Measurements from ENCODE around the gene DCAF4. TPM values are rescaled to one million over a fixed set of nuclear protein-coding genes. Genes with fewer than 3 reads are reported as not detected.

DCAF4 gene
- total RNA-seq, 1 donor from 2014 or later = 6.4 TPM

DNA sequence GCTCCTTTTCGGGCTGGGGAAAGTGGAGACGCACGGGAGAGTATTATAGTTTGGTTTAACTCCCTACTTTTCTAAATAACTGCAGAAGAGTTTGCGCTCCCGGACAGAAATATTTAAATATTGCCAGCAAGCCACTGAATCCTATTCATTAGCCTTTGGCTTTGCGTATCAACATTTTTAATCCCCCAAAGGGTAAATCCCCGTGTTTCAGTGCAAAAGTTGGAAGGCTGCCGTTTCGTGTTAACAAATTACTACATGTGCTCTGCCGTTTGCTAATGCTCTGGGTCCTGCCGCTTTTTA, 32.0 kb upstream of the DCAF4 start:
- DNase-seq (ENCODE audit: low spot score) (no peak), ATAC-seq (no peak)

DNA sequence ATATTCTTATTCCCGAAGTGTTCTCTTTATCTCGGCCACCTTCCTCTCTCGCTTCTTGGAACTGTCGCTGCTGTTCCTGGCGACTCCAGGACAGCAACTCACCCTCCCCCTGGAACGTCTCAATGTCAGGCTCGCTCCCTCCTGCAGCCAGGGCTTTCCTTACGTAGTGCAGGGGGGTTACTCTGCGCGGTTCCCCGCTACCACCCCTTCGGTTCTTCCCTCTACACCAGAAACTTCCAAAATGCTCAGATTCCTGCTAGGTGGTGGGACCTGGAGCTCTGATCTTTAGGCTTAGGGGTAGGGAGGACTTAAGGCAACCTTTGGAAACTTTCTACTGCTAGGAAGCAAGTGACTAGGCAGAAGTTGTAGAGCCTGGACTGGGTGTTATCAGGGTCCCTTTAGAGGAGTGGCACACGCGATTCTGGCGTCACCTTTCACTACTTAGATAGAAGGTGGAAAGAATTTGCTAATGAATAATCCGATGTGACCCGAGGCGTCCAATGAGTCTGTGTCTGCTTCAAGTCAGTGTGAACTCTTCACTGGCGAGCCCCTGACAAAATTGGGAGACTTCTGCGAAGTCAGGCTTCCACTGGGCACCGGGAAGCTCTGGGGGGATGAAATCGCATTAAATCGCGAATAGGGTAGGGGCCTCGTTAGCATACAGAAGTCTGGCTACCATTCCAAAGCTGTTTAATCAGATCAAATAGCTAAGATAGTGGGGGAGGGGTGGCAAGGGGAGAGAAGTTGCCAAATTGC, 31.5 kb upstream of the DCAF4 start:
- DNase-seq (ENCODE audit: low spot score) = peak; percentile 60
- ATAC-seq = peak; percentile 47

DNA sequence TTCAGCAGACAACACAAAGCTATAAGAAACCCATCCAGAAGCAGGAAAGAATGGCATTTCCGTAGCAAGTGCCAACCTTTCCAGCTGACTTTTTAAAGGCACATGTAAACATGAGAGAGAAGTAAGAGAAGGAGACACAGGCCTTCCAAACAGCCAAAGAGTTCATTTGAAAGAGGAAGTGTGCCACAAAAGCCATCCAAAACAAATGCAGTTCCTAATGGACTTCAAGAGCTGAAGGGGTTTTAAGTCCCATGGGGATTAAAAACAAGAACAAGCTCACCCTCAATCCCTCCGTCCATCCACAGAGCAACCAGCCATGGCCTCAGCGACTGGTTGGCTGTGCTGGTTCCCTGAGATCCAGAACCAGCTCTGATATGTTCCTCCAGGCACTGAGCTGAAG, 27.8 kb upstream of the DCAF4 start:
- DNase-seq (ENCODE audit: low spot score) = no peak
- no peak for ATAC-seq

DNA sequence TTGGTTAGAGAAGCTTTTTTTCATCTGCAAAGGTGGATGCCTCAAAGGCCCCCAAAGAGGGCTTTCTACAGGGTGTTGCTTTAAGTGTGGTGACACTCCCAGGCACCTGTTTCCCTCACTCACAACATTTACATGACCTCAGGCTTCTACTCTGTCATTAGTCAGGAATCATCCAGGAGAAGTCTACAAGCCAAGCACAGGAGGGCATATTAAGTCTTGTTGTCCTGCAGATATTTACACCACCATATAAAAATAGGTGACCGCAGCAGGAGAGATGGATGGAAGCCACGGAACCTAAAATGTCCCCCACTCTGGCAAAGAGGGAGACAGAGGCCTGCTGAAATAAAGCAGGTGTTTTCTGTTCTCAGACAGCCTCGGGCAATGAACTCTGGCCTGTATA, 24.9 kb upstream of the DCAF4 start:
- no peak for DNase-seq (ENCODE audit: low spot score)

DNA sequence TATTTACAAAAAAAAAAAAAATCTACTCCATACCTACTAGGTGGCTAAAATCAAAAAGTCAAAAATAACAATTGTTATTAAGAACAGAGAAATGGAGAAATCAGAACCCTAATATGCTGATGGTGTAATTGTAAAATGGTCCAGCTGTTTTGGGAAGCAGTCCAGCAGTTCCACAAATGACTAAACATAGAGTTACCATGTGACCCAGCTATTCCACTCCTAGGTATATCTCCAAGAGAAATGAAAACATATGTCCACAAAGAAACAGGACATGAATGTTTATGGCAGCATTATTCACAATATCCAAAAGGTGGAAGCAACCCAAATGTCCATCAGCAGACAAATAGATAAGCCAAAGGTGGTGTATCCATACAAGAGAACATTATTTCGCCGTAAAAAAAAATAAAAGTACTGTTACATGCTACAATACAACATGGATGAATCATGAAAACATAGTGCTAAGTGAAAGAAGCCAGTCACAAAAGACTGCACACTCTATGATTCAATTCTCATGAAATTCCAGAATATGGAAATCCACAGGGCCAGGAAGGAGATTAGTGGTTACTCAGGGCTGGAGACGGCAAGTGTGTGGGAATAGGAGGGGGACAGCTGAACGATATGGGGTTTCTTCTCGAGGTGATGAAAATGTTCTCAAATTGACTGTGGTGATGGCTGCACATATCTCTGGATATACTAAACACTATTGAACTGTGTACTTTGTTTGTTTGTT, 23.3 kb upstream of the DCAF4 start:
- DNase-seq (ENCODE audit: low spot score) (no peak), ATAC-seq (no peak)

More for the DNA sequence above, 24.9 kb upstream of the DCAF4 start:
- no peak for ATAC-seq

DNA sequence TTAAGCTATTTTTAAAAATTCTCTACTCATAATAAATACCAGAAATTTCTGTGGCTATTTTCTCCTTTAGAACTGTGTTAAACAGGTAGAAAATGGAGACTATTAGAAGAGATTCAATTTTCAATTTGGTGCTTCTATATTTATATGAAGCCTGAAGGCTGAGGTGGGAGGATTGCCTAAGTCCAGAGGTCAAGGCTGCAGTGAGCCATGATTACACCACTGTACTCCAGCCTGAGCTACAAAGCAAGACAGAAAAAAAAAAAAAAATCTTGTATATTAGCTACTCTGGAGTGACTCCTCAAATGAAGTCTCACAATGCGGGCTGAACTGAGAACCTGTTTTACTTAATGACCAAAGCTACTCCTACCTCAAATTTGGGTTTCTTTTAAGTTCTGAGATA, 22.5 kb upstream of the DCAF4 start:
- ATAC-seq (no peak), DNase-seq (ENCODE audit: low spot score) (no peak)

DNA sequence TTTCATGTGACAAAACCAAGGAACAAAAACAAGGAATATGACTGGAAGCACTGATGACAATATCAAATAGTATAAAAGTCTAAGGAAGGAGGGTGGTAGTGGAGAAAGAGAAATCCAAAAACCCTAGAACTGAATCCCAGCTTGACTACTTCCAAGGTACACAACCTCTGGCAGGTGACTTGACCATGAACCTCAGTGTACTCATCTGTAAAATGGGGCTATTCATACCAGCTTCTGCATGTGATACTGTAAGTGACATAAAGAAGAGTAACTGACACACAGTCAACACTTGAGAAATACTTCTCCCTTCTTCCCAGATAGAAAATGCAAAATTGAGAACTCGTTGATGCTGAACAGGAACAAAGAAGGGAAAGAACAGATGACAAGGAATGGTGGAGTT, 22.0 kb upstream of the DCAF4 start:
- ATAC-seq (no peak), DNase-seq (ENCODE audit: low spot score) (no peak)

DNA sequence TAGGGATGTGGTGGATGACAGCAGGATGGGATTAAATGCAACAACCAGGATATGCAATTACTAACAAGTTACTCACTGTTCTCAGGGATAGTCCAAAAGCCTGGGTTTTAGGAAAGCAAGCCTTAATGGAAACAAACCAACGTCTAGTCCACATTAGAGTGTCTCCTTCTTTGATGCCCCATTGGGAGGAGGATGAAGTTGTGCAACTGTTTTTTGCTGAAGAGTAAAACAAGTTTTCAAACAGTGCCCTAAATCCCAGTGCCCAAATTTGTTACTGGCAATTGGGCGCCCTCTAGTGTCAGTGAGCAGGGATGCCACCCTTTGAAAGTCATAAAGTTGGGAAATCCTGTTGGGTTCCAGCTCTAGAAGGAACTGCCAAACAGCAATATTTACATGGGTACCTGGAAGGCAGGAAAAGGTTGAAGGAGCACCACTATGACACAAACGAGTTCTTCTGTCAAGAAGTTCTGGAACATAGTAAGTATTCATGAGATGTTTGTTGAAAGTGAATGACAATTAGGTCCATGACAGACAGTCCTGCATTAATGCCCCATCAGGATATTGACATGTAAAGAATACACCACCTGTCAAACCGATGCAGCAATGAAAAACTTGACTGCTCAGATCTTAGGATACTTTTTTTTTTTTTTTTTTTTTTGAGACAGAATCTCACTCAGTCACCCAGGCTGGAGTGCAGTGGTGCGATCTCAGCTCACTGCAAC, 21.3 kb upstream of the DCAF4 start:
- DNase-seq (ENCODE audit: low spot score) = peak; percentile 74
- ATAC-seq = peak; percentile 97

DNA sequence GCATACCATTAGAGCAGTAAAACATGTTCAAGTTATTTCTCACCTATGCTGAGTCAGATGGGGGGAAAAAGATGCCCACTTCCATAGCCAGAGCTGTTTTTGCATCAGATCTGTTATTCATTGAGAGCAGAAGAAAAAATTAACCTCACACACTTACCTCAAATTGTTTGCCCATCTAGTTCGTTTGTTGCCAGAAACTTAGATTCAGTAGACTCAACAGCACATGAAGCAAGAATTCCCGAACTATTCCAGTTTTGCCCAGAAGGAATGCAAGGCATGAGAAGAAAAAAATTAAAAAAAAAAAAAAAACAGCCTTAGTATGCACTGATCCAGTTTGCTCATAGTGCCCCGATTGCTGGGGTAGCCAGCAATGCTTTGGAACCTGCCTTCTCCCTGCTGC, 19.9 kb upstream of the DCAF4 start:
- ATAC-seq = no peak
- DNase-seq (ENCODE audit: low spot score) = no peak

DNA sequence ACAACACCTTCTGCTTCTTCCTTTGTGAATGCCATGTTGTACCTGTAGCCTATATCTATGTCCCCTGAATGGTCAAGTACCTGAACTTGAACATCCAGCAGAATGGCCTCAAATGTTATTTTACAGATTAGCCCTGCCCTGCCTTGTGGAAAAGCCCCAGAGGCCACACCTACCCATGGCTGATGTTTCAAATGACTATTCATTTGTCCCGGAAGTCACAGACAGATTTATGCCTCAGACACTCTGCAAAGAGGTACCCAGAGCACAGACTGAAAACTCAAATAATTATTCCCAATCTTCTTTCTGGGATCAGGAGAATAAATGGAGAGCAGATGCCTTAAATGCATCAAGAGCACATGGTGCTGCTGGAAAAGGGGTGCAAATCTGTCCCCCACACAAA, 19.4 kb upstream of the DCAF4 start:
- ATAC-seq (no peak), DNase-seq (ENCODE audit: low spot score) (no peak)

DNA sequence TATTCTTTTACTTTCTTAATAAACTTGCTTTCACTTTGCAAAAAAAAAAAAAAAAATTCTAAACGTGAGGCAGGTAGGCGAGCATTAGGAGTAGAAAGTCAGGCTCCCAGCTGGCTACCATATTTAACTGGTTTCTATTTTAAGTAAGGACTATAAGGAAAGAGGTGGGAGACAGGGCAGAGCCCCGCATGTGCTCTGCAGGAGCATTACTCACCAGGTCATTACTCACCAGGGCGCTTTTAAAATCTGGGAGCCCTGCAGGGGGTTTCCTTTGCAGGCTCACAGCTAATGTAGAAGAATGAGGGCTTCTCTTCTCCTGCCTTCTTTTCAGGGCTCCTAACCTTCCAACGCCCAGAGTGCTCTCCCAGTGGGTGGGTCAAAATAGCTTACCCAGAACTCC, 18.4 kb upstream of the DCAF4 start:
- ATAC-seq (no peak), DNase-seq (ENCODE audit: low spot score) (no peak)

DNA sequence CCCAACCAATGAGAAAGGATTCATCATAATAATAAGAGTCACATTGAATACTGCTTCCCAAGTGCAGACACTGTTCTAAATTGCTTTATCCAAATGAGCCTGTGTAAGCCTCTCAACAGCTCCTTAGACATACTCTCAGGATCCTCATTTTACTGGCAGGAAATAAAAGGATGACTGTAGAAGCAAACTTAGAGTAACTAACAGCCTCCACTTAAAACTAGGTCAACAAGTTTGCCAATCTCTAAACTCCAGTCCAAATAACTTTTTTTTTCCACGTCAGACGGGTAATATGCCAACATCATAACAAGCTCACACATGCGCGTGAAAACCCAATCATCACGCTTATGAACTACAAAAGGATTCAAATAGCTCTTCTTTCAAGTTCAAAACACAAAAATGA, 17.1 kb upstream of the DCAF4 start:
- DNase-seq (ENCODE audit: low spot score) (no peak), ATAC-seq (peak; percentile 59)

DNA sequence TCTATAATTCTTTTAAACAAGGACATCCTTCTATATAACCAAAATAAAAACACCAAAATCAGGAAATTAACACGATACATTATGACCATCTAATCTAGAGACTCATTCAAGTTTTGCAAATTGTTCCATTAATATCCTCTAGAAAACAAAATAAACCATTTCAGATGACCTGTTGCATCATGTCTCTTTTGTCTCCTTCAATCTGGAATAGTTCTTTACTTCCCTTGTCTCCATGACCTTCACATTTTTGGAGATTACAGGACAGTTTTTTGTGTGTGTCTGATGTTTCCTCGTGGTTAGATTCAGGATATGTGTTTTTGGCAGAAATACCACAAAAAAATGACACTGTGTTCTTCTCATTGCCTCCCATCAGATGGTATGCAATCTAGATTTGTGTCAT, 12.5 kb upstream of the DCAF4 start:
- DNase-seq (ENCODE audit: low spot score) (no peak), ATAC-seq (no peak)

DNA sequence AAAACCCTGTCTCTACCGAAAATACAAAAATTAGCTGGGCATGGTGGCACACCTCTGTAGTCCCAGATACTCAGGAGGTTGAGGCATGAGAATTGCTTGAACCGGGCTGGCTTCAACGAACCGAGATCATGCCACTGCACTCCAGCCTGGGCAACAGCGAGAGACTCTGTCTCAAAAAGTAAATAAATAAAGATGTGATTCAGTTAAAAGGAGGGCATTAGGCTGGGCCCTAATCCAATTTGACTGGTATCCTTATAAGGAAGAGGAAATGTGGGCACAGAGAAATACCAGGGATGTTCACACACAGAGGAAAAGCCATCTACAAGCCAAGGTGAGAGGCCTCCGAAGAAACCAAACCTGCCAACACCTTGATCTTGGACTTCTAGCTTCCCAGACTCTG, 10.1 kb upstream of the DCAF4 start:
- DNase-seq (ENCODE audit: low spot score) (no peak), ATAC-seq (no peak)

DNA sequence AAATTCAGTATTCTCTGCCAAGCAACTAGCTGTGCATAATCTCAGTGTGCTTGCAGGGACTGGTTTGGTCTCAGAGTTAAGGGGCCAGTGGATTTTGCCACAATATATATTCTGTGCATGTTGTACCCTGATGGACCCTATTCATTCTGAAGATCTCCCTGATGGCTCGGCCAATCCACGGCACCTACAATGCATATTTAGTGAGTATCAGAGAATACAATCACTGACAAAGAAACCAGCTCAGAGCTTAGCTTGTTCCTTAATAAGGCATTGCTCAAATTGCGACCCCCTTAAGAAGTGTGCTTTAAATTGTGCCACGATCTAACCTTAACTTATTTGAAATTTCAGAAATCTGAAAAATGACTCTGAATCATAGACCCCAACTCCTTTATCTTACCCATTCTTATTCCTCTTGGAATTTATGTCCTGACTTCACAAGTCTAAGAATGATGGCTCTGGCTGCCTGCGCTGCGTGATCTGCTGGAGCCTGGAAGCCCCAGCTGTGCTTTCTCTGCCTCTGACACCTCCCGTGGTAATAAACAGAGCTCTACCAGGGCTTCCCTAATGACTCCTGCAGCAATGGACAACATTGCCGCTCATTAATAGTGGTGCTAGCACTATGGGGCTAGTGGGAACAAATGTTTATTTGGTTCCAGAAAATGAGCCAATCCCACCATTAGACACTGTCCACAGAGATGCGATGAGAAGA, 9.0 kb upstream of the DCAF4 start:
- no peak for ATAC-seq

DNA sequence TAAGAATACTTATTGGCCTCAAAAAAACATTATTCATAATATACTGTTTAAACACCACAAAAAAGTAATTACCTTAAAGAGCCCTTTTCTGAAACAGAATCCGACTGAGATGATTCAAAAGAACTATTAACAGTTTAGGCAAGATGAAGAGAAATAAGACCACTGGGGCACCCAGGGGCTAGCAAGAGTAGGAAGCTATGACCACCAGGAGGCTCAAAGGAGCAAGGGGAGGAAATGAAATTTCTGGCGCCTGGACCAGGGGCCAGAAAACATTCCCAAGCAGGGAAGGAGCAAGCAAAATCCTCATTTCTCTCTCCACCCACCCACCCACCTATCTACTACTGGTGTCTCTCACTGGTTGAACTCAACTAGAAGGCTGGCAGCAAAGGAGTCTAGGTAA, 6.3 kb upstream of the DCAF4 start:
- no peak for ATAC-seq

More for the DNA sequence above, 9.0 kb upstream of the DCAF4 start:
- no peak for DNase-seq (ENCODE audit: low spot score)

DNA sequence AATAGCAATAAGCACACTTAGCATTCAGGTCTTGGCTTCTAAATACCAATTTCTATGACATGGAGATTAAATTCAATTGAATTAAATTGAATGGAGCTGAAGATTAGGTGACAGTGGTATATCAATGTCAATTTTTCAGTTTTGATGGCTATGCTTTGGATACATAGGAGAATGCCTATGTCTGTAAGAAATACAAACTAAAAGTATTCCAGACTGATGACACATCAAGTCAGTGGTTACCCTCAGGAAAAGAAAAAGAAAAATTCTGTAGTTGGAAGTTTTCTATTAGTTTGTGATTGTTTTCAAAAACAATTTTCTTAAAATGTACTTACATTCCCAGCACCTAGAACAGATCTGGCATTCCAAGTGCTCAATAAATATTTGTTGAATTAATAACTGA, 4.9 kb upstream of the DCAF4 start:
- no peak for DNase-seq (ENCODE audit: low spot score)
- no peak for ATAC-seq

More for the DNA sequence above, 6.3 kb upstream of the DCAF4 start:
- no peak for DNase-seq (ENCODE audit: low spot score)

DNA sequence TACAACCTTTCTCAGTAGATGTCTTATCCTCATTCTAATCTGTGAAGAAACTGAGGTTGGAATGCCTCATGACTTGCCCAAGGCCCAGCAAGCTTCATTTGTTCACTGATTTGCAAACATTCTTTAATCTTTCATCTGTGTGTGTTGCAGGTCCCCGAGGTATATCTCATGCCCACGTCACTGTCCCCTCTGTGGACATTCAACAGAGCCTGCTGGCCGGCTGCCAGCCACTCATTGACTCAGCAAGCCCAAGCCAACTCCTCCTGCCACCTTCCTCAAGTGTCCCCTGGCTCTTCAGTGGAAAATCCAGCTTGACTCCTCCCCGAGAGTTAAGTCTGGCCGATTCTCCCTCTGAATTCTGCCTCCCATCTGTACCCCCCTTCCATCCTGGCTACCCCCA, 1.9 kb upstream of the DCAF4 start:
- ATAC-seq = no peak
- DNase-seq (ENCODE audit: low spot score) = no peak

DNA sequence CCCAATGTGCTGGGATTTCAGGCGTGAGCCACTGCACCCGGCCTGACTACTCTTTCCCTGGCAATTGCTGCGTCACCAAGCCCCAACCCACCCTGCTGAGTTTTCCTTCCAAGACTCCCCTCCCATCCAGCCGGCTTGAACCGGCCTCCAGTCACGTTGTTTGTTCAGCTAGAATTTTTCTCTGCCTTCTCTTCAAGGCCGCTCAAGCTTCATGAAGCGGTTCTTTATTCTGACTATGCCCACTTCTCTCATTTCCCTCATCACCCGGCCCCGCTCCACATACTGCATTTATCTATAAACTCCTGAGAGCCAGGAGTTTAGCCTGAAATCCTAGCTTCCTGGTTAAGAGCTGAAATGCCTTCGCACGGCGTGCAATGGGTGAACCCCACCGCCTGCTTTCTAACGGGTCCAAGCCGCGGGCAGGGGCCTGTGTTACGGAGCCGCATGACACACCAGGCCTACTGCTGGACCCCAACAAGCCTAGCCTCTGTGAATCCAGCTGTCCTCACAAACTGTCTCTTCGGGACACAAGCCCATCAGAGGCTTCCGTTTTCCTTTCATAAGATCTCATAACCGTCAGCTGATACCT, 999 bp upstream of the DCAF4 start:
- ATAC-seq (no peak), DNase-seq (ENCODE audit: low spot score) (no peak)

DNA sequence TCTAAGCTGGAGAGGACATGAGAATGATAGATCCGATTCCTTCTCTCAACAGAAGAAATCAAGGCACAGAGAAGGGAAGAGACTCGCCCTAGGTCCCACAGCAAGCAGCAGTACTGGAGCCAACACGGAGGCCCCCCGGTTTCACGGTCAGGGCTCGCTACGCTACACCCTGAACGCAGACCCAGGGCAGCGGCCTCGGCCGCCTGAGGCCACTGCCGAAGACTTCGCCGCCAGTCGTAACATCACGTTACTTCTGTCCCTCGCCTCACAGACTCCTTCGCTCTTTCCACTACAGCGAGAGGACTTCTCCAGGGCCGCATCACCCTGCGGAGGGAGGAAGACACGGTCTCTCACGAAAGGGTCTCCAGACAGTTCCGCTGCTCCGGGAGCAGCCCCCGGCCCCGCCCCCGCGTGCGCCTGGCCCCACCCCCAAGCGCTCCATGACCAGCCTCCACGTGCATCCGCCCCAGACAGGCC, 411 bp upstream of the DCAF4 start:
- DNase-seq (ENCODE audit: low spot score) (no peak), ATAC-seq (peak; percentile 46)

DNA sequence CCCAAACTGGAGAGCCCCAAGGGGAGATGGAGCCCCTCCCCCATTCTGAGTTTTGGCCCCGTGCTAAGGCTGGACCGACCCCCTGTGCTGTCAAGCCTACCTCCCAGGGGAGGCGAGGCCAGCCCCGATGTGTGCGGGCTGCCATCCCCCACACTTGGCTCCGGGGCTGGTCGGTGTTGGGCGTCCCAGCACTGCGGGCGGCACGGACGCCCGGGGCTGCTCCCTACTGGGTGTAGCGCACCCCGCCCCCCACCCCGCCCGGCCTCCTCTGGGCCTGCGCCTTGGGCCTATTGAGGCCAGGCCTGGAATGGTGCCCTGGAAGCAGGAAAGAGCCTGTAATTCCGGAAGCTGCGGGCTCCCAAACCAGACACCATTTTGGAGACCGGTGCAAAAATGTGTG, 2.6 kb downstream of the DCAF4 start:
- no peak for ATAC-seq

More for the DNA sequence above, 2.6 kb downstream of the DCAF4 start:
- no peak for DNase-seq (ENCODE audit: low spot score)

Measured in left lobe of liver (tissue), 2 donors.